HL-60 (cell line): ENCODE results near the gene CHRNB1.

Source experiments
- GABPA ChIP-seq: IDR thresholded peaks from 2 replicates; pipeline ENCODE4 v1.6.1; 2012; ENCODE audit warnings: low read depth
- POLR2AphosphoS5 ChIP-seq: IDR thresholded peaks from 2 replicates; pipeline ENCODE4 v1.6.1; 2012; ENCODE audit warnings: low read depth
- SPI1 ChIP-seq: IDR thresholded peaks from 2 replicates; pipeline ENCODE4 v1.6.1; 2012; ENCODE audit warnings: low read depth, mild to moderate bottlenecking, borderline replicate concordance
- TF ChIP-seq, protein P1 (sequence below): IDR thresholded peaks from one replicate; pipeline ENCODE4 v1.5.1; 2011; ENCODE audit warnings: low read length, control low read depth, inconsistent platforms; ENCODE audit not compliant: insufficient read depth
- TF ChIP-seq, protein P2 (sequence below): IDR thresholded peaks from 2 replicates; pipeline ENCODE4 v1.6.1; 2012; ENCODE audit warnings: low read depth; ENCODE audit not compliant: insufficient replicate concordance

DNA sequence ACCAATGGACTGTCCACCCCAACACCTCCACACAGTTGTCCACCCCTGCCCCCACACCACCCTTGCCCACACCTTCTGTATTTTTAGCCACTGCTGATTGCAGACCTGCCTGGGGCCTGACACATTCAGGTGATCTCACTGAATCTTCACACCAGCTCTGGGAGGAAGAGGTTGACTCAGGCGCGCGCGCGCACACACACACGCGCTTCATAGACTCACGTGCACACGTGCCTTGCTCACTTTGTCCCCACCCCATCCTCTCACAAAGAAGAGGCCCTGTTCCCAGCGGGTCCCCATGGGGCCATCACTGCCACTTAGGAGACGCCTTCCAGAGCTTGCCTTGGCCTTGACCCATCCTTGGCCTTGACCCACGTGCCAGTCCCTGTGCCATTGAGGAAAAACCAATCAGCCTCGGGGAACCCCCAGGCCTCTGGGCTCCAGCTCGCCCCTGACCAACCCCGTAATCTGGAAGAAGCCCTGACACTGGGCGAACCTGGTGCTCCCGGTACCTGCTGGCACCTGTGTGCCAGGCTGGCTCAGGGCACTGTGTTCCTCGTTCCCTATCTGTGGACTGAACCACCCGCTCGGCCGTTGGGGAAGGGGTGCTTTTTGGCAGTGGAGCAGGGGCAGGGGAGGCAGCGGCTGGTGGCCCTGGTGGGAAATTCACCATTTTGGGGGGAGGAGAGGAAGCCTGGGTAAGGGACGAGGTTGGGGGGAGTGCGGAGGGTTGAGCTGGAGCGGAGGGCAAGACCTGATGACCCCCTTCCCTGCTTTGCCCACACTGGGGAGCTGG, 34.0 kb upstream of the CHRNB1 start:
- TF ChIP-seq, protein P1, sequence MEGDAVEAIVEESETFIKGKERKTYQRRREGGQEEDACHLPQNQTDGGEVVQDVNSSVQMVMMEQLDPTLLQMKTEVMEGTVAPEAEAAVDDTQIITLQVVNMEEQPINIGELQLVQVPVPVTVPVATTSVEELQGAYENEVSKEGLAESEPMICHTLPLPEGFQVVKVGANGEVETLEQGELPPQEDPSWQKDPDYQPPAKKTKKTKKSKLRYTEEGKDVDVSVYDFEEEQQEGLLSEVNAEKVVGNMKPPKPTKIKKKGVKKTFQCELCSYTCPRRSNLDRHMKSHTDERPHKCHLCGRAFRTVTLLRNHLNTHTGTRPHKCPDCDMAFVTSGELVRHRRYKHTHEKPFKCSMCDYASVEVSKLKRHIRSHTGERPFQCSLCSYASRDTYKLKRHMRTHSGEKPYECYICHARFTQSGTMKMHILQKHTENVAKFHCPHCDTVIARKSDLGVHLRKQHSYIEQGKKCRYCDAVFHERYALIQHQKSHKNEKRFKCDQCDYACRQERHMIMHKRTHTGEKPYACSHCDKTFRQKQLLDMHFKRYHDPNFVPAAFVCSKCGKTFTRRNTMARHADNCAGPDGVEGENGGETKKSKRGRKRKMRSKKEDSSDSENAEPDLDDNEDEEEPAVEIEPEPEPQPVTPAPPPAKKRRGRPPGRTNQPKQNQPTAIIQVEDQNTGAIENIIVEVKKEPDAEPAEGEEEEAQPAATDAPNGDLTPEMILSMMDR = no peak
- TF ChIP-seq GABPA = no peak
- TF ChIP-seq POLR2AphosphoS5 = no peak
- TF ChIP-seq, protein P2, sequence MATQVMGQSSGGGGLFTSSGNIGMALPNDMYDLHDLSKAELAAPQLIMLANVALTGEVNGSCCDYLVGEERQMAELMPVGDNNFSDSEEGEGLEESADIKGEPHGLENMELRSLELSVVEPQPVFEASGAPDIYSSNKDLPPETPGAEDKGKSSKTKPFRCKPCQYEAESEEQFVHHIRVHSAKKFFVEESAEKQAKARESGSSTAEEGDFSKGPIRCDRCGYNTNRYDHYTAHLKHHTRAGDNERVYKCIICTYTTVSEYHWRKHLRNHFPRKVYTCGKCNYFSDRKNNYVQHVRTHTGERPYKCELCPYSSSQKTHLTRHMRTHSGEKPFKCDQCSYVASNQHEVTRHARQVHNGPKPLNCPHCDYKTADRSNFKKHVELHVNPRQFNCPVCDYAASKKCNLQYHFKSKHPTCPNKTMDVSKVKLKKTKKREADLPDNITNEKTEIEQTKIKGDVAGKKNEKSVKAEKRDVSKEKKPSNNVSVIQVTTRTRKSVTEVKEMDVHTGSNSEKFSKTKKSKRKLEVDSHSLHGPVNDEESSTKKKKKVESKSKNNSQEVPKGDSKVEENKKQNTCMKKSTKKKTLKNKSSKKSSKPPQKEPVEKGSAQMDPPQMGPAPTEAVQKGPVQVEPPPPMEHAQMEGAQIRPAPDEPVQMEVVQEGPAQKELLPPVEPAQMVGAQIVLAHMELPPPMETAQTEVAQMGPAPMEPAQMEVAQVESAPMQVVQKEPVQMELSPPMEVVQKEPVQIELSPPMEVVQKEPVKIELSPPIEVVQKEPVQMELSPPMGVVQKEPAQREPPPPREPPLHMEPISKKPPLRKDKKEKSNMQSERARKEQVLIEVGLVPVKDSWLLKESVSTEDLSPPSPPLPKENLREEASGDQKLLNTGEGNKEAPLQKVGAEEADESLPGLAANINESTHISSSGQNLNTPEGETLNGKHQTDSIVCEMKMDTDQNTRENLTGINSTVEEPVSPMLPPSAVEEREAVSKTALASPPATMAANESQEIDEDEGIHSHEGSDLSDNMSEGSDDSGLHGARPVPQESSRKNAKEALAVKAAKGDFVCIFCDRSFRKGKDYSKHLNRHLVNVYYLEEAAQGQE = no peak
- no peak for TF ChIP-seq SPI1
